Osteocyte (in vitro differentiated cells): ENCODE data around the gene RETN. TPM values are rescaled to one million over a fixed set of nuclear protein-coding genes. Genes with fewer than 3 reads are reported as not detected.

ENCODE experiments used
- DNase-seq: peaks from one replicate; pipeline ENCODE4 v3.0.0; 2021; ENCODE audit warnings: mixed read lengths; ENCODE audit not compliant: unreplicated experiment; ENCODE audit errors: extremely low spot score
- H3K27ac Mint-ChIP-seq: one replicate; pipeline ENCODE4 v1.8.0; 2021; ENCODE audit warnings: mild to moderate bottlenecking, mixed read lengths; ENCODE audit not compliant: unreplicated experiment
- H3K27me3 Mint-ChIP-seq: one replicate; pipeline ENCODE4 v1.8.0; 2021; ENCODE audit warnings: mixed read lengths; ENCODE audit not compliant: unreplicated experiment
- H3K36me3 Mint-ChIP-seq: one replicate; pipeline ENCODE4 v1.8.0; 2021; ENCODE audit warnings: mixed read lengths; ENCODE audit not compliant: unreplicated experiment
- H3K4me1 Mint-ChIP-seq: one replicate; pipeline ENCODE4 v1.8.0; 2021; ENCODE audit warnings: mixed read lengths; ENCODE audit not compliant: unreplicated experiment
- H3K4me3 Mint-ChIP-seq: one replicate; pipeline ENCODE4 v1.8.0; 2021; ENCODE audit warnings: mild to moderate bottlenecking, moderate library complexity, mixed read lengths; ENCODE audit not compliant: unreplicated experiment
- H3K9me3 Mint-ChIP-seq: one replicate; pipeline ENCODE4 v1.8.0; 2021; ENCODE audit warnings: mixed read lengths; ENCODE audit not compliant: unreplicated experiment
- total RNA-seq: library from RNA; stranded (reverse); gene quantifications from 2 replicates; pipeline ENCODE4 v1.2.1, GENCODE V29; 2021
- TF ChIP-seq, protein P1 (sequence below): fragments of 200-600 bp; sonication (generic); IDR thresholded peaks from 2 replicates; pipeline ENCODE4 v1.5.0; 2021; ENCODE audit warnings: antibody characterized with exemption, mild to moderate bottlenecking, moderate library complexity

RETN gene
- total RNA-seq, 1 donor from 2014 or later = not detected

DNA sequence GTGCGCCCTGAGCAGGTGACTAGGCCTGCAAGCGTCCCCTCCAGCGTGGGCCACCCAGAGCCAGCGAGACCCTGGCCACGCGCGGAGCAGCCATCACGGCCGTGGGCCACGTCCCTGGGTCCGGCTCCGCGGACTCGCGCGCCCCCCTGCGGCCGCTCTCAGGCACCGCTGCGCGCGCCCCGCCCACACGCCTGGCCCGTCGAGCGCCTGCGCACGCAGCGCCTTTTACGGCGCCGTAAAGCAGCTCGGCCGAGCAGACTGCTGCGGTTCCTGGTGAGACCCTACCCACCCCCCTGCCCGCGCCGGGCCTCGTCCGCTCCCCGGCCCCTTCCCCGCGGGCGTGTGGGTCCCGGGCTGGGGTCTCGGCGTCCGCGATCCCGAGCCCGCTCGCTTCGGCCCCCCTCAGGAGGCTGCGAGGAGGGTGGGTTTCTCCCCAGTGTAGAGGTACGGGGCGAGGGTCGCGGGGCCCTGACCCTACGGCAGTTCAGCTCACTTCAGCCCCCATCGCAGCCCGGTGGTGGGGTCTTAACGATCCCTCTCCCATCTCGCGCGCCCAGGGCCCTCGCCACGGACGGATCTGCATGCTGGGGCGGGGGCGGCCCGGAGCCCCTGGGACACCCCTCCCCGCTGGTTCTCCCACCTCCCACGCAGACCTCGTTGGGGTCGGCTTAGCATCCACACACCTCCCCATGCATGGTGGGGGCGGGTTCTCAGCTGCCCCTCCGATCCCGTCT, 11.9 kb downstream of the RETN start, which contains the start of gene TRAPPC5:
Gene TRAPPC5, plus strand, starts transcription at position 228 of the 734 bp plus-strand sequence. CDS start 1,421 bp downstream, outside the sequence.
- Mint-ChIP-seq H3K4me3 (peak within 1 kb of the TSS; percentile 86), H3K27me3 (peaks cover 15% of the 10 kb centered on the region), H3K27ac (peak within 1 kb of the TSS; percentile 71), H3K9me3 (no peaks in the 10 kb centered on the region), H3K36me3 (peaks cover 11% of the 10 kb centered on the region), H3K4me1 (peaks cover 6% of the 10 kb centered on the region)
- DNase-seq = peak; percentile 96
- TF ChIP-seq, protein P1, sequence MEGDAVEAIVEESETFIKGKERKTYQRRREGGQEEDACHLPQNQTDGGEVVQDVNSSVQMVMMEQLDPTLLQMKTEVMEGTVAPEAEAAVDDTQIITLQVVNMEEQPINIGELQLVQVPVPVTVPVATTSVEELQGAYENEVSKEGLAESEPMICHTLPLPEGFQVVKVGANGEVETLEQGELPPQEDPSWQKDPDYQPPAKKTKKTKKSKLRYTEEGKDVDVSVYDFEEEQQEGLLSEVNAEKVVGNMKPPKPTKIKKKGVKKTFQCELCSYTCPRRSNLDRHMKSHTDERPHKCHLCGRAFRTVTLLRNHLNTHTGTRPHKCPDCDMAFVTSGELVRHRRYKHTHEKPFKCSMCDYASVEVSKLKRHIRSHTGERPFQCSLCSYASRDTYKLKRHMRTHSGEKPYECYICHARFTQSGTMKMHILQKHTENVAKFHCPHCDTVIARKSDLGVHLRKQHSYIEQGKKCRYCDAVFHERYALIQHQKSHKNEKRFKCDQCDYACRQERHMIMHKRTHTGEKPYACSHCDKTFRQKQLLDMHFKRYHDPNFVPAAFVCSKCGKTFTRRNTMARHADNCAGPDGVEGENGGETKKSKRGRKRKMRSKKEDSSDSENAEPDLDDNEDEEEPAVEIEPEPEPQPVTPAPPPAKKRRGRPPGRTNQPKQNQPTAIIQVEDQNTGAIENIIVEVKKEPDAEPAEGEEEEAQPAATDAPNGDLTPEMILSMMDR = peak; percentile 99

DNA sequence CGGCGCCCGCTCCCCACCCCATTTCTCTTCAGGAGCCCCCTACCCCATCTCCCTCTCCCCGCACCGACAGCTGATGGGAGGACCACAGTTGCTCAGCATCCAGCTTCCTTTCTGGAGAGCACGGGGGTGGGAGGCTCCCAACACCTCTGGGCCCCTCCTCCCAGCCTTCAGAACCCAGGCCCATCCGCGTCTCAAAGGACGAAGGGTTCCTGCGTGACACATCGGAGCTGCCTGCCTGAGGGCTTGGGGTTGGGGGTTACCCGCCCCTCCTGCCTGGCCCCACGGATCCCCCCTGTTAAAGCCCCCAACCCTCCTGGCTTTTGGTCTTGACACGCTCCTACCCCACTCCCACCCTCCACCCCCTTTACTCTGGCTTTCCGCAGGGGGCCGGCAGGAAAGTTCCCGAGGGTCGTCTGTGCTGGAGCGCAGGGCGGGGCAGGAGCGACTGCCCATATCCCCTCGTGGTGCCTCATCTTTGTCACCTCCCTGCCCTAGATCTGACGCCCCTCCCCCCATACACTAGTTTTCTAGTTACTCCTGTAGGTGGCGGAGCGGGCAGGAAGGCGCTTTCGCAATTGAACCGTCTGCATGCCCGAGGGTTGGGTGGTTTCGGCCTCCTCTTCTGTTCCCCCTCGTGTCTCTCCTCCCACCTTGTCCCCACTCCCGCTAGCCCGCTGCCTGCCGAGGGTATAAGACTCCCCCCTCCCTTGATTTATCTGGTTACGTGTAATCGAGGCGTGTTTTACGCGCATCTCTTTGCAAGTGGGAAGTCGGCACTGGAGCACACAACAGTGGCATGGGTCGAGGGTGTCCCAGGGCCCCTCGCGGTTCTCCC, 12.7 kb downstream of the RETN start:
- no peak for DNase-seq
- Mint-ChIP-seq H3K4me3 (peak overlapping the region; percentile 86), H3K27ac (peak overlapping the region; percentile 71), H3K36me3 (peaks cover 11% of the 10 kb centered on the region), H3K27me3 (peaks cover 12% of the 10 kb centered on the region), H3K9me3 (no peaks in the 10 kb centered on the region), H3K4me1 (peaks cover 6% of the 10 kb centered on the region)
- TF ChIP-seq, protein P1 = peak; percentile 51

DNA sequence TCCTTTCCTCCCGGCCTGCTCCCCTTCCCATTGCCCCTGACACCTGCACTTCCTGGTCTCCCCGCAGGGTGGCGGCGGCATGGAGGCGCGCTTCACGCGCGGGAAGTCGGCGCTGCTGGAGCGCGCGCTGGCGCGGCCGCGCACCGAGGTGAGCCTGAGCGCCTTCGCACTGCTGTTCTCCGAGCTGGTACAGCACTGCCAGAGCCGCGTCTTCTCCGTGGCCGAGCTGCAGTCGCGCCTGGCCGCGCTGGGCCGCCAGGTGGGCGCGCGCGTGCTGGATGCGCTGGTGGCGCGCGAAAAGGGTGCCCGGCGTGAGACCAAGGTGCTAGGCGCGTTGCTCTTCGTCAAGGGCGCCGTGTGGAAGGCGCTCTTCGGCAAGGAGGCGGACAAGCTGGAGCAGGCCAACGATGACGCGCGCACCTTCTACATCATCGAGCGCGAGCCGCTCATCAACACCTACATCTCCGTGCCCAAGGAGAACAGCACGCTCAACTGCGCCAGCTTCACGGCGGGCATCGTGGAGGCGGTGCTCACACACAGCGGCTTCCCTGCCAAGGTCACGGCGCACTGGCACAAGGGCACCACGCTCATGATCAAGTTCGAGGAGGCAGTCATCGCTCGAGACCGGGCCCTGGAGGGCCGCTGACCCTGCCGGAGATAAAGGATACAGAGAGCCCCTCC, 13.5 kb downstream of the RETN start:
- Mint-ChIP-seq H3K27ac (no peak overlapping the region), H3K27me3 (peaks cover 6% of the 10 kb centered on the region), H3K4me1 (peaks cover 6% of the 10 kb centered on the region), H3K4me3 (peak overlapping the region; percentile 86), H3K9me3 (no peaks in the 10 kb centered on the region), H3K36me3 (peaks cover 11% of the 10 kb centered on the region)
- TF ChIP-seq, protein P1 = no peak
- no peak for DNase-seq

DNA sequence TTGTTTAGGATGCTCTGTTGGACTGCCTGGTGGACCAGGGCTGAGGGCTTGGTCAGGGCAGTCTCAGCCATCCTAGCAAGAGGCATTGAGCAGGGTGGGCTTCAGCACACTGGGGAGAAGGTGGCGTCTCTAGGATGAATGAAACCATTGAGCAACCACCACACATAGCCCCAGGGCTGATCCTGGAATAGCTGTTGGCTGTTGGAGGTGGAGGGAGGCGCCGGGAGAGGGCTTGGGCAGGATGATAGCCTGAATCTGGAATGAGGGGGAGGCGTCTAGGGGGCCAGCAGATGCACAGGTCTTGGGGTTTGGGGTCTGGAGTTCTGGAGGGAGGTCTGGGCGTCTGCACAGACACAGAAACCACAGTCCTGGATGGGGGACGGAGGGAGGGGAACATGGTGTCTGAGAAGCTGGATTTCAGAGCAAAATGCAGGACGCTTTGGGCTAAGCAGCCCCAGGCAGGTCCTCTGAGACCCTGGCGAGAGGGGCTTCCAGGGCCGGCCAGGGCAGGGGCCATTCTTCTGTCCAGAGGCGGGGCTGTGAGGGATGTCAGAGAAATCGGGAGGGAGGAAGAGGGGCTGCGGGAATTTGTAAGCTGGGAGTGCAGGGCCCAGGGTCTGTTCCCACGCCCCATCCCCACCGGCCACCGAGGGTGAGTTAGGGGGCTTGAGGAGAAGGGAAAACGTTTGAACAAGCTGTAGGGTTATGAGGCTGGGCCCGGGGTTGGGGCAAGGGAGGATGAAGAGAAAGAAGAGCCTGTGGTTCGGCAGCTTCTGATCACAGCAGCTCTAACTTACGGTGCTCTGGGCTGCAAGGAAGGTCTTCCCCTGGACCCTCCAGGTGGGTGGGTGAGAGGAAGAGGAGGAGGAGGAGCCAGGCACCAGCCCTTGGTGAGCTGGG, 16.9 kb downstream of the RETN start:
- Mint-ChIP-seq H3K4me1 (peaks cover 4% of the 10 kb centered on the region), H3K27ac (no peak overlapping the region), H3K36me3 (peaks cover 11% of the 10 kb centered on the region), H3K4me3 (no peak overlapping the region), H3K27me3 (no peaks in the 10 kb centered on the region), H3K9me3 (no peaks in the 10 kb centered on the region)
- TF ChIP-seq, protein P1 = no peak
- DNase-seq = no peak
